HL-60/S4 (cell line): Measurements from ENCODE around the gene HNRNPLL.

Experiments used
- in situ Hi-C: fragments of 300-500 bp; cut with MboI; formaldehyde crosslinking; loops from 2 replicates; pipeline ENCODE4 v1.14.3; 2022; ENCODE audit warnings: low sequenced_read_pairs

Gene HNRNPLL

GRCh38 chr2:38557981-38558380 is 44.7 kb downstream of the HNRNPLL start:
- in situ Hi-C loops, result no loop called here

GRCh38 chr2:38557217-38557616 is 45.5 kb downstream of the HNRNPLL start:
- in situ Hi-C loops, result no loop called here

GRCh38 chr2:38556006-38556801 is 46.5 kb downstream of the HNRNPLL start:
- in situ Hi-C loops, result no loop called here

GRCh38 chr2:38554973-38555595 is 47.6 kb downstream of the HNRNPLL start:
- in situ Hi-C loops, result no loop called here

- in situ Hi-C loops, result no loop called here
Observed at GRCh38 chr2:38553554-38553953, 49.2 kb downstream of the HNRNPLL start.

- in situ Hi-C loops, result no loop called here
Observed at GRCh38 chr2:38552259-38552658, 50.5 kb downstream of the HNRNPLL start.

GRCh38 chr2:38551746-38552145 is 51.0 kb downstream of the HNRNPLL start:
- in situ Hi-C loops, result no loop called here

GRCh38 chr2:38551171-38551570 is 51.6 kb downstream of the HNRNPLL start:
- in situ Hi-C loops, result no loop called here

- in situ Hi-C loops, result loop anchor here (25.0 kb wide), 2 partner anchors 287 to 687 kb away; partner anchors contain the start of gene CDKL4
Observed at GRCh38 chr2:38549851-38550250, 52.9 kb downstream of the HNRNPLL start.

- in situ Hi-C loops, result loop anchor here (25.0 kb wide), 2 partner anchors 288 to 688 kb away; partner anchors contain the start of gene CDKL4
Observed at GRCh38 chr2:38549071-38549704, 53.5 kb downstream of the HNRNPLL start.

- in situ Hi-C loops, result loop anchor here (25.0 kb wide), 2 partner anchors 290 to 690 kb away; partner anchors contain the start of gene CDKL4
Observed at GRCh38 chr2:38547791-38548190, 54.9 kb downstream of the HNRNPLL start.

GRCh38 chr2:38546585-38546984 is 56.1 kb downstream of the HNRNPLL start:
- in situ Hi-C loops, result loop anchor here (25.0 kb wide), 2 partner anchors 291 to 691 kb away; partner anchors contain the start of gene CDKL4

- in situ Hi-C loops, result loop anchor here (25.0 kb wide), 2 partner anchors 291 to 691 kb away; partner anchors contain the start of gene CDKL4
Observed at GRCh38 chr2:38546064-38546463, 56.7 kb downstream of the HNRNPLL start.

- in situ Hi-C loops, result loop anchor here (25.0 kb wide), 2 partner anchors 295 to 695 kb away; partner anchors contain the start of gene CDKL4
Observed at GRCh38 chr2:38542248-38542631, 60.5 kb downstream of the HNRNPLL start.

GRCh38 chr2:38540580-38541286 is 62.0 kb downstream of the HNRNPLL start:
- in situ Hi-C loops, result loop anchor here (25.0 kb wide), 2 partner anchors 297 to 697 kb away; partner anchors contain the start of gene CDKL4

- in situ Hi-C loops, result loop anchor here (25.0 kb wide), 2 partner anchors 298 to 698 kb away; partner anchors contain the start of gene CDKL4
Observed at GRCh38 chr2:38539086-38539485, 63.6 kb downstream of the HNRNPLL start.

- in situ Hi-C loops, result loop anchor here (25.0 kb wide), 2 partner anchors 299 to 699 kb away; partner anchors contain the start of gene CDKL4
Observed at GRCh38 chr2:38537937-38538525, 64.7 kb downstream of the HNRNPLL start.

- in situ Hi-C loops, result loop anchor here (25.0 kb wide), 2 partner anchors 300 to 700 kb away; partner anchors contain the start of gene CDKL4
Observed at GRCh38 chr2:38537296-38537695, 65.4 kb downstream of the HNRNPLL start.

GRCh38 chr2:38535744-38536506 is 66.8 kb downstream of the HNRNPLL start:
- in situ Hi-C loops, result loop anchor here (25.0 kb wide), 2 partner anchors 301 to 701 kb away; partner anchors contain the start of gene CDKL4
